22Rv1 (cell line): ENCODE results near the gene DCTN3.

Experiments used
- H3K27ac ChIP-seq: fragments of 450-650 bp; 2 replicates; pipeline ENCODE4 v1.5.1; 2017
- CTCF ChIP-seq: fragments of 450-650 bp; IDR thresholded peaks from 2 replicates; pipeline ENCODE4 v1.5.1; 2017; ENCODE audit warnings: mild to moderate bottlenecking
- ZFX ChIP-seq: fragments of 450-650 bp; IDR thresholded peaks from 2 replicates; pipeline ENCODE4 v1.6.1; 2017; ENCODE audit warnings: antibody characterized with exemption, borderline replicate concordance

The DCTN3 gene

GRCh38 chr9:34578241-34579103 lies 41.8 kb downstream of the DCTN3 start:
- no peak for TF ChIP-seq CTCF
- TF ChIP-seq ZFX: no peak
- H3K27ac ChIP-seq: no peak overlapping the region

- H3K27ac ChIP-seq: no peak overlapping the region
Observed at GRCh38 chr9:34577400-34578240, 42.7 kb downstream of the DCTN3 start.

DNA sequence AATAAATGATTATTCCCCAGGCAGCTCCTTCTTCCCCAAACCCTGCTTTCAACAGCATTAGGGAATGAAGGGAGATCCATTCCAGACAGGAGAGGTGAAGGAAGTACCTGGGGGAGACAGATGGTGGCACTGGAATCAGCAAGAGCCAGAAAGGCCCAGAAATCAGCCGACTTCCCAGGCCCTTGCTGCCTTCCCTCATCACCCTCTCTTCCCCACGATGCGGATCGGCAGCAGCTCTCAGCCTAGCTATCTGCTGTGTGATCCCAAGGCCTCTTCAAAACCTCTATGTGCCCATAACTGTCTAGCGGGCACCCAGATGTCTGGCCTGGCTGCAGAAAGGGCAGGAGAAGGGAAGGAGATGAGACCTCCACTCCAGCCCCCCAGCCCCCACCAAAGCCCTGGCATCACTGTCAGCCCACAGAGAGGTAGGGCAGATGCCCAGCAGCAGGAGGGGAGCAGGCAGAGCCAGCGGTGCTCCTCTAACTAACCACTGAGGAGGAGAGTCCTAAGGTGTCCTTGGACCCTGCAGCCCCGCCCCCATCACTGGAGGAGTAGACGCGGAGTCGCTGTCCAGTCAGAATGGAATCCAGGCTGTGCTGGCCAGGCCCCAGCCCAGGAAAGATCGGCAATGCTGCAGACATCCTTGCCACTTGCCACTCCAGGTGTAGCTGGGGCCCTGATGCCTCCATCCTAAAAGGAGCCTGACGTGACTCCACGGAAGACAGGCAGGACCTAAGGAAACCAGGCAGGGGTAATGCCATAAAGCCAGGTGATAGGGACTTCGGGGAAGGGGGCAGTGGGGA lies 43.5 kb downstream of the DCTN3 start:
- H3K27ac ChIP-seq: peak overlapping the region; percentile 10; the same call in 1 of the 2 replicates
- TF ChIP-seq CTCF: no peak
- no peak for TF ChIP-seq ZFX

More at GRCh38 chr9:34577400-34578240, 42.7 kb downstream of the DCTN3 start:
- TF ChIP-seq ZFX (no peak), CTCF (no peak)

GRCh38 chr9:34575862-34576596 lies 44.3 kb downstream of the DCTN3 start:
- TF ChIP-seq CTCF: no peak
- TF ChIP-seq ZFX: no peak
- peak overlapping the region; percentile 10; the same call in 1 of the 2 replicates for H3K27ac ChIP-seq

DNA sequence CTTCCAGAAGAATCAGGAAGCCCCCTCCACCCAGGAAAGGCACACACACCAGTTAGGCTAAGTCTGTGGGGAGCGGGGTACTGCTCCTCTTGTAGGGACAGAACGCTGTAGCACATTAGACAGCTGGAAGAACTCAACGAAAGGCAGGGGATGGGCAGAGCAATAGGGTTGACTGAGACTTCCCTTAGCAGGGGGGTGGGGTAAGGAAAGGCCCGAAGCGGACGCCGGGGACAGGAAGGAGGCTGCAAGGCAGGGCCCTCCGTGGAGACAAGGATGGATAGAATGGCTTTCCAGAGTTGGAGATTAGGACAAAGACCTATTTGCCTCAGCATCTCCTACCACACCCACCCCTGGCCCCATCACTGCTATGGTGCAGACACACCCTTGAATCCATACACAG lies 45.1 kb downstream of the DCTN3 start:
- no peak for TF ChIP-seq CTCF
- TF ChIP-seq ZFX: no peak

GRCh38 chr9:34574571-34574970 lies 45.7 kb downstream of the DCTN3 start:
- TF ChIP-seq ZFX (no peak), CTCF (no peak)
- no peak overlapping the region for H3K27ac ChIP-seq

More for the DNA sequence above, 45.1 kb downstream of the DCTN3 start:
- H3K27ac ChIP-seq: no peak overlapping the region
